ENCODE data around the gene FAM76A.
"Not testable (repeated sequence)": the region's sequence is repeated elsewhere in the genome, so short reads cannot be mapped to it uniquely, and the experiment has no call there.

FAM76A gene

GRCh38 chr1:27778056-27778455 is 52.3 kb downstream of the FAM76A start:
- DNase-seq (ENCODE audit: low spot score) = no peak

GRCh38 chr1:27779122-27779521 is 53.4 kb downstream of the FAM76A start:
- DNase-seq (ENCODE audit: low spot score) = no peak

- DNase-seq (ENCODE audit: low spot score) = no peak
Measured at GRCh38 chr1:27782950-27783349, 57.2 kb downstream of the FAM76A start.

- no peak for DNase-seq (ENCODE audit: low spot score)
Measured at GRCh38 chr1:27784700-27785099, 58.9 kb downstream of the FAM76A start.

GRCh38 chr1:27785781-27786455 is 60.2 kb downstream of the FAM76A start:
- DNase-seq (ENCODE audit: low spot score) = no peak

- DNase-seq (ENCODE audit: low spot score) = no peak
Measured at GRCh38 chr1:27787895-27788294, 62.1 kb downstream of the FAM76A start.

GRCh38 chr1:27789540-27790041 is 63.8 kb downstream of the FAM76A start:
- DNase-seq (ENCODE audit: low spot score) = no peak

GRCh38 chr1:27790270-27790669 is 64.5 kb downstream of the FAM76A start:
- DNase-seq (ENCODE audit: low spot score) = not testable (repeated sequence)

GRCh38 chr1:27795601-27796000 is 69.8 kb downstream of the FAM76A start:
- DNase-seq (ENCODE audit: low spot score) = no peak

GRCh38 chr1:27804791-27805190 is 79.0 kb downstream of the FAM76A start:
- no peak for DNase-seq (ENCODE audit: low spot score)

- DNase-seq (ENCODE audit: low spot score) = no peak
Measured at GRCh38 chr1:27806758-27807157, 81.0 kb downstream of the FAM76A start.

- DNase-seq (ENCODE audit: low spot score) = no peak
Measured at GRCh38 chr1:27807385-27807784, 81.6 kb downstream of the FAM76A start.

- not testable (repeated sequence) for DNase-seq (ENCODE audit: low spot score)
Measured at GRCh38 chr1:27808131-27808530, 82.4 kb downstream of the FAM76A start.

GRCh38 chr1:27809883-27810282 is 84.1 kb downstream of the FAM76A start:
- DNase-seq (ENCODE audit: low spot score) = no peak

GRCh38 chr1:27811741-27812500 is 86.2 kb downstream of the FAM76A start:
- no peak for DNase-seq (ENCODE audit: low spot score)

All from SW480 (cell line).